DMS114 treated with DMSO at 0.1 percent for 48 hours (cell line): Measurements from ENCODE around the gene TMEM45A.
"Not testable (repeated sequence)": the region's sequence is repeated elsewhere in the genome, so short reads cannot be mapped to it uniquely, and the experiment has no call there.

Experiments
- DNase-seq: peaks from one replicate; lab custom pipeline; 2025; ENCODE audit not compliant: unreplicated experiment; lab: John Stamatoyannopoulos, UW

The TMEM45A gene

GRCh38 chr3:100492059-100493006 lies at the start of gene TMEM45A:
Gene TMEM45A (plus strand): TSS chr3:100492619. CDS start chr3:100555212, 62,593 bp downstream.
- peak; percentile 77 for DNase-seq

GRCh38 chr3:100443690-100444089 lies 48.7 kb upstream of the TMEM45A start:
- no peak for DNase-seq

GRCh38 chr3:100447067-100447466 lies 45.4 kb upstream of the TMEM45A start:
- DNase-seq = not testable (repeated sequence)

GRCh38 chr3:100448079-100448478 lies 44.3 kb upstream of the TMEM45A start:
- DNase-seq = no peak

GRCh38 chr3:100449214-100449613 lies 43.2 kb upstream of the TMEM45A start:
- no peak for DNase-seq

- no peak for DNase-seq
Observed at GRCh38 chr3:100454677-100455076, 37.7 kb upstream of the TMEM45A start.

GRCh38 chr3:100455841-100456550 lies 36.4 kb upstream of the TMEM45A start:
- no peak for DNase-seq

- DNase-seq = no peak
Observed at GRCh38 chr3:100456745-100457144, 35.7 kb upstream of the TMEM45A start.

- no peak for DNase-seq
Observed at GRCh38 chr3:100457811-100458210, 34.6 kb upstream of the TMEM45A start.

GRCh38 chr3:100458814-100459213 lies 33.6 kb upstream of the TMEM45A start:
- DNase-seq = no peak

- peak; percentile 18 for DNase-seq
Observed at GRCh38 chr3:100463002-100463401, 29.4 kb upstream of the TMEM45A start.

- no peak for DNase-seq
Observed at GRCh38 chr3:100463646-100464155, 28.7 kb upstream of the TMEM45A start.

- DNase-seq = no peak
Observed at GRCh38 chr3:100465892-100466777, 26.3 kb upstream of the TMEM45A start.

- DNase-seq = no peak
Observed at GRCh38 chr3:100467133-100467532, 25.3 kb upstream of the TMEM45A start.

- no peak for DNase-seq
Observed at GRCh38 chr3:100468676-100469075, 23.7 kb upstream of the TMEM45A start.

- no peak for DNase-seq
Observed at GRCh38 chr3:100470951-100471350, 21.5 kb upstream of the TMEM45A start.

GRCh38 chr3:100471444-100471843 lies 21.0 kb upstream of the TMEM45A start:
- no peak for DNase-seq

- DNase-seq = not testable (repeated sequence)
Observed at GRCh38 chr3:100477851-100478360, 14.5 kb upstream of the TMEM45A start.

- DNase-seq = not testable (repeated sequence)
Observed at GRCh38 chr3:100478521-100478920, 13.9 kb upstream of the TMEM45A start.

- no peak for DNase-seq
Observed at GRCh38 chr3:100480081-100480480, 12.3 kb upstream of the TMEM45A start.

GRCh38 chr3:100482176-100482575 lies 10.2 kb upstream of the TMEM45A start:
- no peak for DNase-seq
